Stimulated activated CD8-positive, alpha-beta memory T cell treated with anti-CD3 and anti-CD28 coated beads, Interleukin-4, amount 100 ng/mL, for 1 hour (primary cell): ENCODE results near the gene FAM149A.
A peak's percentile ranks its signal among the peaks of the same experiment; 100 is the strongest.

Experiments
- DNase-seq, 2 donors: peaks; one replicate each; pipeline ENCODE4 v3.0.0-alpha.2; 2020; ENCODE audit warnings: low read depth in 2 of 2, low spot score in 1 of 2

Gene FAM149A

DNA sequence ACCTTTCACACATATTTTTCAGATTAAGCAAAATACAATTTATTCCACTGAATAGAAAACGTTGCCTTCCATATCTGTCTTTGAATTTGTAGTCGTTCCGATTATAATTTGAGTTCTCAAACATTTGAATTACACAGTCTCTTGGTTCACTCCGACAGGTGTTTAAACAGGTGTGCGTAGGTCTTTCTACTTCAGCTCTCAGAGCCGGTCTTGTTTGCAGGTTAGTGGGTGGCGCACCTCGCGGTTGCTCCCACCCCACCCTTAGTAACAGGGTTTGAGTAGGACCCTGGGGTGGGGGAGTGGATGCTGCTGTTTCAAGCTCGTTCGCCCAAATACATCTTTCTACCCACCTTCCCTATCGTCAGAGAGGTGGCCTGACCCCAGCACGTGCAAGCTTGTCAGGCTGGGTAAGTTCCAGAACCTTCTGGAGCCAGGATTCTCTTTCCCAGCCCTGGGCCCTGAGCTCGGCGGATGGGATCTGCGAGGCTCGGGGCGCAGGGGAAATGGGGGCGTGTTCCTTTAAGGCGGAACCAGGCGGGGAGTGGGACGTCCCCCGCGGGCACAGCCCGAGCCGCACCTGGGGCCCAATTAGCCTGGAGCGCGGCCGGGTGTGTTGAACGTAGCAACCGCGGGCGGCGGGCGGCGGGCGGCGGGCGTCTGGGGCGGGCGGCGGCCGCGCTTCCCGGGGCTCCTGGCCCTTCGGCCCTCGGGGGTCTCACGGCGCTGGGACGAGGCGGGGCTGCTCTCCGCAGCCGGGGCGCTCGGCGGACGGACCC is at the start of gene FAM149A:
FAM149A (plus strand) TSS at position 591 of the 776 bp plus-strand sequence.
- DNase-seq, result peak in 1 of 2 donors; percentile 30

DNA sequence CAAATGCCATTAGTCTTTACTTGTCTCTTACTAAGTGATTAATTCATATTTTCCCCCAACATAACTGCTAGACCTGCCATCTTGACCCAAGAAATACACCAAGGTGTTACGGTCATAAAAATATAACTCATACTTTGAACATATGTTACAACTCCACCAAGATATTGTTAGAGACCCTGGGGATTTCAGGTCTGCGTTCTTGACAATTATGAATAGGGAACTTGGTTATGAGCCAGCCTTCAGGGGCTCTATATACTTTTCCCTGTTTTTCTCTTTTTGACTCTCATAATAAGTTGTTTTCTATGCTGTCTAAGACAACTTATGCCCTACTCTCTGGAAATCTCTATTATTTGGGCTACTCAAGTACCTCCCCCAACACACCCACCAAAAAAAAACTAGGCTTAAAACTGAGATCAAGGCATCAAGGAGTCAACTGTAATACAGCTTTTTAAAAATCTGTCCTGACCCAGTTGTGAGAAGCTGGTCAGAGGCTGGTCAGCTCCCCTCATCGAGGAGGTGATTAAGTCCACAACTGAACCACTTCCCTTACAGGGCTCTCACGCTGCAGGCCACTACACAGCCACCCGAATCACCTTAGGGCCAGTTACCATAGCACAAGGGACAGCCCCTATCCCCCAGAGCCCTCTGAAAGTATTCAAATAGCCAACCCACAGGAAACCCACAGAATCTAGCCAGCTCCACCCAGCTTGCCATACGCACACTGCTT is 46.1 kb upstream of the FAM149A start:
- no peak for DNase-seq

DNA sequence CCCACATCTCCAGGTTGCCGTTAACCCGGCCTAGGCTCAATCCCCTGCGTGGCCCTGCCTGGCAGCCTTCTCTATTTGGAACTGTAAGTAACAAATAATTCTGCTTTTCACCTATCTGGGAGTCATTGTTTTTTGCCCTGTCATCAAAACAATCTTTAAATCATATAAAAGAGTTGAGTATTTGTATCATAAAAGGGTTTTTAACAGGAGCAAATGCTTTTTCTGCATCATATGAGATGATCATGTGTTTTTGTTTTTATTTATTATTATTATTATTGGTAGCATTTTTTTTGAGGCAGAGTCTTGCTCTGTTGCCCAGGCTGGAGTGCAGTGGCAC is 45.6 kb upstream of the FAM149A start:
- no peak for DNase-seq

DNA sequence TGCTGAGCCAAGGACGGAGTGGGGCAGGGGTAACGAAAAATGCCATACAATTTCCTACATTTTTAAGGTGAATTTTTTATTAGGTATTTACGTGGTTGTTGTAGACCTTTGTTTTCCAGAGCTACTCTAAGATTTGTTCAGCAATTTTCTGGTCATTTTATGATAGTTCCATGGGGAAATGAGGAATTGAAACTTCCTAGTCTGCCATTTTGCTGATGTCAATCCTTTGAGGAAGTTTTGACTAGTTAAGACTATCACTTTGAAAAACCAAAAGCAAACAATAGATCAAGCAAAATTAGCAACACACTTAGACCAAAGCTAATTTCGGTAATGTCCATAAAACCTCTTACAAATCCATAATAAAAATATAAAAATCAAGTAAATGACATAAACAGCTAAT is 42.6 kb upstream of the FAM149A start:
- DNase-seq, result no peak

DNA sequence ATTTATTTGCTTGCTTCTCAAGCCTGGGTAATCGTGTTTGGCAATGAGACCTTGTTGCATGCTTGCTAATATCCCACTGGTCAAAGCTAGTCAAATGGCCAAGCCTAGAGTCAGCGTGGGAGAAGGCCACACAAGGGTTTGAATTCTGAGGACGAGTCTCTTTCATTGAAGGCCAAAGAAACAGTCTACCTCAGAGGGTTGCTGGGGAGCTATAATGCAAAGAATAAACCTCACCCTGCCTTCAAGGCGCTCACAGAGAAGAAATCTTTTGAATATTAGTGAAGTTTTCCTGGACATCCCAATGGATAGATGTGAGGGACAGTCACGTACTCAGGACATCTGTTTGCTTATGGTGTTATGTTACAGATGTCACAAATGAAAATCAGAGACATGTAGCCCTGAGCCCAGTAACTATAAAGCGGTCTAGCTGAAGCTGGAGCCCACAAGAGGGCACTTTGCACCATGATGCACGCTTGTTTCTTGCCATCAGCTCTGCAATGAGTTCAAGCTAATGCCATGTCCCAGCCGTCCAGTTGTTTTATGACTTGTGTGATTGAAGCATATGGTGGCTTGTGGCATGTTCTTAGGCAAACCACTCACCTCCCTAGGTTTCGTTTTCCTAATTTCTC is 36.6 kb upstream of the FAM149A start:
- DNase-seq, result peak in 1 of 2 donors; percentile 4

DNA sequence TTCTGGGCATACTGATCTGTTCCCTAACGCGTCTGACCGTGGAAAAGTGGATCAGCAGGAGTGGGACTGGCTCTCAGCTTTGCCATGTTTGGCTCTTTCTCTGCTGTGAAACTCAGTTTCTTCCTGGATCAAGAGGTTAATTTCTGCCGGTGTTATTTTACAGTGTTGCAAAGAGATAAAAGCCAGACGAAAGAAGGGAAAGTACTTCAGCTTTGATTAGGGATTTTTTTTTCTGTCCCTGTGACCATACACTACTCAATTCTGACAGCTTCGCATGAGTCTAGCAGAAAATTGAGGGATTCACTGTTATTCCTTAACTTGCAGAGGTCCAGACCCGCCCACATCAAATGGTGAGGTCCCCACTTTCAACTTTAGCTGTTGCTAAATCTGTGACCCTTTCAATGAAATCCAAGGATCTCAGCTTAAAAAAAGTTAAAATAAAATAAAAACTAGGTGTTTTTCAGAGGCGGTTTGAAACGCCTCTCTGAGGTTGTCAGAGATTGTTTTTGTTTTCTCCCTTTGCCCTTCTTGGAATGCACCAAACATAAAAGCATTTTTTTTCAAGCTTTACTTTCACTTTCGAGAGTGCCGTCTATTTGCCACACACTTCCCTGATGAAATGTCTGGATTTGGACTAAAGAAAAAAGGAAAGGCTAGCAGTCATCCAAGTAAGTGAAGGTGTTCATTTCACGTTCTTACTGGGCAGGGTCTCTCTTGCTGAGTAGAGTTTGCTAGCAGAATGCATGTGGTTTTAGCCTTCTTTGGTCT is 35.7 kb upstream of the FAM149A start, which contains the start of gene TLR3:
TLR3 (plus strand) TSS at position 576 of the 768 bp plus-strand sequence. CDS start 7,464 bp downstream, outside the sequence.
- no peak for DNase-seq

DNA sequence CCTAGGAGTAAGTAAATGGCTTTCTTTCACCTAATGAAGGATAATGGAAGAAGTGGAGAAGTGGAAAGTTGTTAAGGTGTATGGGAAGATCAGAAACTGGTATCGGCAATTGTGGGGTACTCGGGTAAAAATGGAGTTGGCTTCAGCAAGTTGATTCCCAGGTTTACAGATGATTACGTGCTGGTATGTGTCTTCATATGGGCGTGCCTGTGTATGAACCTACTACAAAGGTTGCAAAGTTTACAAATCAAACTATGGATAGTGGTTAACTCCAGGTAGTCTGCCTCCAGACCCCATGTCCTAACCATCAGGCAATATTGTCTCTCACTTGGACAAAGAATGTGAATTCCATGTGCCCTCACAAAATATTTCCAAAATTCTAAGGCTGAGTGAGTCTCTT is 34.8 kb upstream of the FAM149A start:
- DNase-seq, result no peak

DNA sequence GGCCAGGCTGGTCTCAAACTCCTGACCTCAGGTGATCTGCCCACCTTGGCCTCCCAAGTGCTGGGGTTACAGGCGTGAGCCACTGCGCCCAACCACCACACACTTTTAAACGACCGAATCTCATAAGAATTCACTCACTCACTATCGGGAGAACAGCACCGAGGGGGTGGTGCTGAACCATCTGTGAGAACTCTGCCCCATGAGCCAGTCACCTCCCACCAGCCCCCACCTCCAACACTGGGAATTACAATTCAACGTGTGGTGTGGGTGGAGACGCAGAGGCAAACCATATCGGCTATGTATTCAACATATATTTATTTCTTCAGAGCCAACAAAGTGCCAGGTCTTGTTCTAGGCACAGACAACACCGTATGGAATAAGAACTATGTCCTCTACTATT is 32.0 kb upstream of the FAM149A start:
- DNase-seq, result no peak

DNA sequence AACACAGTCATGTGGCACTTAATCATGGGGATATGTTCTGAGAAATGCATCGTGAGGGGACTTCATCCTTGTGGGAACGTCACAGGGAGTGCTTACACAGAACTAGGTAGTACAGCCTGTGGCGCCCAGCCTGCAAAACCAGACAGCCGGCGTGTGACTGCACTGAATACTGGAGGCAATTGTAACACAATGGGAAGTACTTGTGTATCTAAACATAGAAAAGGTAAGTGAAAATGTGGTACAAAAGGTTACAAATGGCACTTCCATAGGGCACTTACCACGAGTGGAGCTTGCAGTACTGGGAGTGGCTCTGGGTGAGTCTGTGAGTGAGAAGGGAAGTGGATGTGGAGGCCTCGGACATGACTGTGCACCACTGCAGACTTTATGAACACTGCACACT is 30.3 kb upstream of the FAM149A start:
- DNase-seq, result no peak

DNA sequence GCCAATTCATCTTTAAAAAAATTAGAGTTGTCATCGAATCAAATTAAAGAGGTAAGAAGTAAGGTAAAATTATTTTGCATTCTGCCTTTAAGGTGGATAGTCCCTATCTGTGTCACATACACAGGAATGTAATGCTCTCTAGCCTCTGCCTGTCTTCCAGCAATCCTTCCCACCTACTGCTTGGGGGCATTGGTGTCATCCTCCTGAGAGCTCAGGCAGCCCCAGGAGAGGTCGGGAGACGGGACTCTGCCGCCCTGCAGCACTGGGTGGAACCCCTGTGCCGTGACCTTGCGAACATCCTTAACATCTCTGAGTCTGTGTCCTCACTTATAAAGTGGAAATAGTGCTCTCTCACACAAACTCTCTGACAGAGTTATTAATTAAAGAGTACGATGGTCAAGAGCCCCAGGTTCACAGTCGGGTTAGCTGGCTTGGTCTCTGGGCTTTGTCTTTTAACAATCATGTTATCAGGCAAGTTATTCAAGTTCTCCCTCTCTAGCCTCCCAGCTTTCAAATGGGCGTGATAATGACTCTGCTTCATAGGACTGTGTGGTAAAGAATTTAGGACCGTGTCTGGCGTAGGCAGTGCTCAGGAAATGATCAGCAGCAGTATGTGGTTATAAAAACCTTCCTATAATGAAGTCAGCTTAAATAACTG is 25.4 kb upstream of the FAM149A start:
- no peak for DNase-seq

DNA sequence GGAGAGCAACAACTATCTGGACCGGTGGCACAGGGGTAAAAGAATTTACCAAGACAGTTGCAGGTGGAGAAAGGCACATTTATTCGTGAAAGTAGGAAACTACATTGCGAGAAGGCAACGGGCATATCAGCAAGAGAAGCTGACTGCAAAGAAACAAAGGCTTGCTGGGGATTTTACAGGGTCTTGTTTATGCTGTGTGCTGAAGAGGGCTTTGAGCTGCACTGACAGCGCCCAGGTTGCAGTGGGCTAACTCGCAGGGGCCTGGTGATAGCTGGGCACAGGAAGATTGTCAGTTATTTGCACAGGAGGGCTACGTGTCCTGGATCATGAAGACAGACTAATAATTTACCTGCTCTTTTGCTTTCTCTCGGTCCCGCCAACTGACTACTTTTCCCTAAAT is 24.8 kb upstream of the FAM149A start:
- DNase-seq, result no peak

DNA sequence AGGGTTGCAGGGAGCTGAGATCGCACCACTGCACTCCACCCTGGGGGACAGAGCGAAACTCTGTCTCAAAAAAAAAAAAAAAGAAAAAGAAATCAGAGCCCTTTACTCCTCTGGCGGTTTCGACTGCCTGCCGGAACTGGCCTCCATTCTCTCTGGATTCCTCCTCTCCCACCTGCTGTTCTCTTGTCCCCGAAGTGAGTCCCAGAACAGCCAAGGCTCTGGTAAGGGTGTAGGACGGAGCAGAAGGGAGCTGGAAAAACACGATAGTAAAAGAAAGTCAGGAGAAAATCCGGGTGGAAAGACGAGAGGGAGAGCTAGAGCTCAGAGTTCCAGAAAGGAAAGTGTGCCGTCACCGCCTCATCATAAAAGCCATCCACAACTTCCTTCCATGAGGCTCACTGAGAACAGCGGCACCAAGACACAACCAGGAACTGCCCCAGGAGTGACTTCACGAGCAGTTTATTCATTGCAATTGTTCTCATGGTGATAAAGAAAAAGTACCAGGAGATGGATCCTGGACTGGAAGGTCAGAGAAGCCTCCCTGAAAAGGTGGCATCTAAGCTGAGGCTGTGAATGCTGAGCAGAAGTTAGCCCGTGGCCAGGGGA is 23.2 kb upstream of the FAM149A start:
- DNase-seq, result no peak

DNA sequence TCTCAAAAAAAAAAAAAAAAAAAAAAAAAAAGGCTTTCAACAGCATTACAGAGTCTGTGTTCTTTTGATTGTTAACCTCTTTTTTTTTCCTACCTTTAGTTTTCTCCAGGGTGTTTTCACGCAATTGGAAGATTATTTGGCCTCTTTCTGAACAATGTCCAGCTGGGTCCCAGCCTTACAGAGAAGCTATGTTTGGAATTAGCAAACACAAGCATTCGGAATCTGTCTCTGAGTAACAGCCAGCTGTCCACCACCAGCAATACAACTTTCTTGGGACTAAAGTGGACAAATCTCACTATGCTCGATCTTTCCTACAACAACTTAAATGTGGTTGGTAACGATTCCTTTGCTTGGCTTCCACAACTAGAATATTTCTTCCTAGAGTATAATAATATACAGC is 22.3 kb upstream of the FAM149A start:
- no peak for DNase-seq

DNA sequence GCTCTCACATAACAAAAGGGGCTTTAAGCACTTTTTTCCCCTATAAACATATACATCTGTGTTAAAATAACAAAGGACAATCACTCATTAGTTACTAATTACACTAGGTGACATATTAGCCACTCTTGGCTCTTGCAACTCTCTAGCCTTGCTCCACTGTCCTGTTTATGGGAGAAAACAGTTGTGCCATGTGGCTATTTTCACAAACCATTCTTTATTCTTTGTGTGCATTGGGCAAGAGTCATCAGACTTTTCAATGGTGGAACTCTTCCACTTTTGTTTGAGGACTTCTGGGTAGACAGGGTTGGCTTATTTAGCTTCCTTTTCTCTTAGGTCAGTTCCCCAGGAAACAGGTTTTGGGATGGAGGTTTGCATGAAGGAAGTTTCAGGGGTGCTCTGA is 16.0 kb upstream of the FAM149A start:
- DNase-seq, result no peak

DNA sequence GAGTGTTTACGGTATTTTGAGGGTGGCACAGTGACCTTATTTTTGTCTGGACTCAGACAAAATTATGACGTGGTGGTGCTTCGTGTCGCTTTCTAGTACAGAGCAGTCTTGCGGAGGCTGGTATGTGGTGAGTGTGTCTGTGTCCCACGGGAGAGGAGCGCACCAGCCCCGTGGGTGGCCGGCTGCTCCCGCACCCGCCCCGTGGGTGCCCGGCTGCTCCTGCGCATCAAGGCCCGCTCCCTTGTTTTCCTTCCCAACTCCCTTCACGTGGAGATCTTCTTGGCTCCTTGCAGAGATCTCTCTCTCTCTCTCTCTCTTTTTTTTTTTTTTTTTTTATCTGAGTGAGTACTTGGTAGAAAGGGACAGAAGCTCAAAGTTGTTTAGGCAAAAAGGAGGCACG is 12.2 kb upstream of the FAM149A start:
- no peak for DNase-seq

DNA sequence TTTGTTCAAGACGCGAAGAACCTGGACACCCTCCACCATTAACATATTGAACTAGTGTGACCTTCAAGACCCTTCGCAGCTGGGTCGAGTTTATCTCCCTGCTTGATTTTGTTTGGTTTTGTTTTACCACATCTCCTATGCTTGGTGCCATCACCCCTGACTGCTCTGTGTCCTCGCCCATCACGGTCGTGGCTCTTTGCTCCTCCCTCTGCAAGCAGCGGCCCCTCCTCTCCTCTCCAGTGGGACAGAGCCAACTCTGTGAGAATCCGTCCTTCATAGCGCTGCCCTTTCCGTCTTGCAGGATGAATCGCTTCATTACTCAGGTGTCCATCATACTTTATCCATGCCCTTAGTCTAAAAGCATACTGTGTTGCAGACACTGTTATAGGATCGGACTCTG is 9.1 kb upstream of the FAM149A start:
- no peak for DNase-seq

DNA sequence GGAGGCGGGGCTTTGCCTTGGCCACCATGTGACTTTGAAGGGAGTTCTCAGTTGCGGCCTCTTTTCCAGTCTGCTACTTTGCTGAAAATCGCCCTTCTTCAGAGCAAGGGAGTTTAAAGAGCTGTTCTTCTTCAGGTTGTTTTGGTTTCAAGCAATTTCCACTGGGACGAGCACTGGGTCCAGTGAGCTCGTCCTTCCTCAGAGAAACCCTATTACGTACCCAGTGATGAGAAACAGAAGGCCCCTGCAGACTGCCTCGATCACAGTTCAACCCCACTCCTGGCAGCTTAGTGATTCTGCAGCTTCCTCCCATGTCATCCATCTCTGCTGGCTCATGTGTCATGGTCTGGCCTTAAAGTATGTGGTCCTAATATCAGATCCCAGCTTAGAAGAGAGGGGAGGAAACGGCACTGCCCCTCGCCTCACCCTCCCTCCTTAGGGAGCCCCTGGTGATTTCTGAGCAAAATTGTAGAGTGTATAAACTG is 7.8 kb upstream of the FAM149A start:
- no peak for DNase-seq

DNA sequence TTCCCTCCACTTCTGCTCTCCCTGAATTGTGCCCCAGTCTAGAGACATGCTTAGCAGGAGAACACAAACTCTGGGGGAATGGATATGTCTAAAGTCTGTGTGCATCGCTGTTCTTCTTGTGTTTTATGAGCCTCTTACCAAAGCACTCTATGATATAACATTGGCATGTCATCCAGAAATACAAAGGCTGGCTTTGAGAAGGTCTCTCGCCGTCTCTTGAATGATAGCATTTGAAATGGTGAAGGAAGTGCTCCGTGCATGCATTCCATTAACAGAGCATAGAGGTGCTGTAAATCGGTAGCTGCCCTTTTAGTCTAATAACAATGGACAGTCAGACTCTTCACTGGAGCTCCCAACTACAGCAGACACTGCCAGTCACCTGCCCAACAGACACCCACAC is 7.1 kb upstream of the FAM149A start:
- DNase-seq, result no peak

DNA sequence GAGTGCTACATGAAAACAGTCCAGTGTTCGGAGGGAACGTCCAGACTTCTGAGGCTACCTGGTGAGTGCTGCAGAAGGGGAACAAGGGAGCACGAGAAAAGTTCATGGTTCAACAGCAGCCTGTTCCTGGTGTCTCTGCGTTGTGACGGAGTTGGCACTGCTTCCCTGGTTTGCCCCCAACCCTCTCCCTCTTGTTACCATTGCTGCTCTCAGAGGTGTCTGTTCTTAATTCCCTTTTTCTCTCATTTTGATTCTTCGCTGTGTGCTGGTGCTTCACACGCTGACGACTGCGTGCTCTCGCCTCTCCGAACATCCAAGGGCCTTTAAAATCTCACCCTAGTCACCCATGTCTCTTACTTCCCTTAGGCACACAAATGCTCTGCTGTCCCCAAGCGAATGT is 1.6 kb upstream of the FAM149A start:
- no peak for DNase-seq

DNA sequence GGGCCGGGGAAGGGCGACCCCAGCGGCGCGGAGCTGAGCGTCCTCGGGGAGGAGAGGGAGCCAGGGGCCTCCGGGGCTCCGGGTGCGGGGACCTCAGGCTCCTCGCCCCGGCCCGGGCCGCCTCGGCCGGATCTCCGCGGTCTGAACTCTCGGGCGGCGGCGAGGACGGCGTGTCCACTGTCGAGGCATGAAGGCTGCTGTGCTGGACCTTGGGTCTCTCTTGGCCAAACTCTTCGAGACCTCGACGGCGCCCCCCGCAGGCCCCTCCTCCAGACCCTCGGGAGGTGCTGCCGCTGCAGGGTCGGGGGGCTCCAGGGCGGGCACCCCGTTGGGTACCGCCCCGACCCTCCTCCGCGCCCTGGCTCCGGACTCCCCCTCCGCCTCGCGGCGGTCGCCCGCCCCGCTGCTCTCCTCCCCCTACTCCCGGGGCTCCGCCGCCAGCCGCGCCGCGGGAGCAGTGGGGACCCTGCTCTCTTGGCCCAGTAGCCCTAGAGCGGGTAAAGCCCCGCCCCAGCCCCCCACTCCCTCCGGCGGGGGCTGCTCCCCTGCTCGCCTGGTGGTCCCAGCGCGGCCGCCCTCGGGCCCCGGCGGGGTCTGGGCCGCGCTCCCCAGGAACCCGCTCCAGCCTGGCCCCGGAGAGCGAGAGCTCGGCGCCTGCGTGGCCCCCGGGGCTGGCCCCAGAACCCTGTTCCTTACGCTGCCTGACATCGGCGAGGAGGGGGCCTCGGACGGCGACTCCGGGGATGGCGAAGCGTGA is 564 bp downstream of the FAM149A start:
- DNase-seq, result no peak
